SK-N-SH (cell line): ENCODE measurements around the gene SLC10A2. TPM values are rescaled to one million over a fixed set of nuclear protein-coding genes. Genes with fewer than 3 reads are reported as not detected.

ENCODE experiments used
- CTCF ChIA-PET: fragments of 300-600, 350-600 bp; formaldehyde crosslinking; extraction: SDS; loops from one replicate; lab custom pipeline; 2021; lab: Yijun Ruan, JAX
- POLR2A ChIA-PET: fragments of 350-600 bp; sonication (Branson Sonifier 250); formaldehyde crosslinking; extraction: SDS; loops from one replicate; lab custom pipeline; 2020; ENCODE audit warnings: antibody characterized with exemption, inconsistent platforms; lab: Yijun Ruan, JAX
- DNase-seq: peaks from one replicate; pipeline ENCODE4 v3.0.0; 2012
- H2AFZ ChIP-seq: fragments of 200-600 bp; sonication (generic); 2 replicates; pipeline ENCODE4 v1.8.1; 2016; ENCODE audit warnings: antibody characterized with exemption, mild to moderate bottlenecking, low read depth
- H3F3A ChIP-seq: fragments of 200-600 bp; sonication (generic); replicated peaks from 2 replicates; pipeline ENCODE3; 2016; ENCODE audit warnings: antibody characterized with exemption, mild to moderate bottlenecking; ENCODE audit not compliant: insufficient read depth
- H3K27ac ChIP-seq, 2 experiments: fragments of 200-500 bp in 1 of 2; fragments of 200-600 bp in 1 of 2; sonication (Bioruptor generic) in 1 of 2; sonication (generic), shearing (Covaris generic) in 1 of 2; 2 replicates each; pipeline versions ENCODE4 v1.5.1 to v1.6.1; 2014 to 2016; ENCODE audit warnings: low read depth in 2 of 2, inconsistent platforms in 1 of 2, low read length in 1 of 2, mild to moderate bottlenecking in 1 of 2, mixed read lengths in 1 of 2
- H3K27me3 ChIP-seq: fragments of 200-600 bp; sonication (generic), shearing (Covaris generic); 2 replicates; pipeline ENCODE4 v1.6.1; 2016; ENCODE audit warnings: mixed run types; ENCODE audit not compliant: insufficient read depth
- H3K36me3 ChIP-seq, 2 experiments: fragments of 200-500 bp in 1 of 2; fragments of 200-600 bp in 1 of 2; sonication (Bioruptor generic) in 1 of 2; sonication (generic) in 1 of 2; replicated peaks in 1 of 2; 2 replicates each; pipeline versions ENCODE3 to v1.5.1; 2014 to 2016; ENCODE audit warnings: low read length in 1 of 2, mild to moderate bottlenecking in 1 of 2; ENCODE audit not compliant: insufficient read depth in 2 of 2, control insufficient read depth in 1 of 2
- H3K4me1 ChIP-seq, 2 experiments: fragments of 200-500 bp in 1 of 2; fragments of 200-600 bp in 1 of 2; sonication (Bioruptor generic) in 1 of 2; sonication (generic), shearing (Covaris generic) in 1 of 2; 2 replicates each; pipeline versions ENCODE4 v1.5.1 to v1.6.1; 2014 to 2016; ENCODE audit warnings: low read depth in 1 of 2, low read length in 1 of 2, mixed run types in 1 of 2; ENCODE audit not compliant: insufficient read depth in 2 of 2, control insufficient read depth in 1 of 2
- H3K4me2 ChIP-seq: fragments of 200-600 bp; sonication (generic), shearing (Covaris generic); 2 replicates; pipeline ENCODE4 v1.6.1; 2017; ENCODE audit warnings: mixed run types
- H3K4me3 ChIP-seq, 2 experiments: fragments of 200-500 bp in 1 of 2; fragments of 200-600 bp in 1 of 2; sonication (Bioruptor generic) in 1 of 2; sonication (generic), shearing (Covaris generic) in 1 of 2; 2 replicates each; pipeline versions ENCODE4 v1.5.1 to v1.8.1; 2014 to 2016; ENCODE audit warnings: low read depth in 2 of 2, inconsistent platforms in 1 of 2, low read length in 1 of 2, mild to moderate bottlenecking in 1 of 2, mixed read lengths in 1 of 2, moderate library complexity in 1 of 2
- H3K79me2 ChIP-seq: fragments of 200-600 bp; sonication (generic); 2 replicates; pipeline ENCODE4 v1.8.1; 2017; ENCODE audit warnings: mild to moderate bottlenecking; ENCODE audit not compliant: insufficient read depth
- H3K9ac ChIP-seq: fragments of 200-600 bp; sonication (generic); 2 replicates; pipeline ENCODE4 v1.6.1; 2017; ENCODE audit warnings: mixed run types
- H3K9me2 ChIP-seq: fragments of 200-600 bp; sonication (generic); 2 replicates; pipeline ENCODE4 v1.6.1; 2017; ENCODE audit warnings: mixed run types
- H3K9me3 ChIP-seq: fragments of 200-600 bp; sonication (generic); 2 replicates; pipeline ENCODE4 v1.6.1; 2017; ENCODE audit warnings: mixed run types, mild to moderate bottlenecking, moderate library complexity
- H4K20me1 ChIP-seq: fragments of 200-600 bp; sonication (generic); 2 replicates; pipeline ENCODE4 v1.6.1; 2017; ENCODE audit warnings: mild to moderate bottlenecking, mixed run types; ENCODE audit not compliant: insufficient read depth
- CHD2 ChIP-seq: fragments of 150-350 bp; IDR thresholded peaks from 2 replicates; pipeline ENCODE4 v1.6.1; 2018; ENCODE audit warnings: low read length; ENCODE audit not compliant: partially characterized antibody
- FOSL2 ChIP-seq: IDR thresholded peaks from 2 replicates; pipeline ENCODE4 v1.4.0; 2012; ENCODE audit warnings: low read depth, mild to moderate bottlenecking, moderate library complexity, borderline replicate concordance
- IRF3 ChIP-seq: fragments of 150-350 bp; IDR thresholded peaks from 2 replicates; pipeline ENCODE4 v1.6.1; 2016; ENCODE audit warnings: mild to moderate bottlenecking, low read depth, low read length
- JUND ChIP-seq: IDR thresholded peaks from 2 replicates; pipeline ENCODE4 v1.4.0; 2012
- MAX ChIP-seq: IDR thresholded peaks from 2 replicates; pipeline ENCODE4 v1.4.0; 2012; ENCODE audit warnings: low read depth
- MEF2A ChIP-seq: IDR thresholded peaks from 2 replicates; pipeline ENCODE4 v1.4.0; 2012; ENCODE audit warnings: low read depth, borderline replicate concordance
- MXI1 ChIP-seq: IDR thresholded peaks from 2 replicates; pipeline ENCODE4 v1.6.1; 2012; ENCODE audit warnings: mild to moderate bottlenecking, low read depth, low read length, improper control_type of control experiment
- NRF1 ChIP-seq: IDR thresholded peaks from 2 replicates; pipeline ENCODE4 v1.6.1; 2012; ENCODE audit warnings: low read depth, mild to moderate bottlenecking, low read length
- RCOR1 ChIP-seq: fragments of 150-350 bp; IDR thresholded peaks from 2 replicates; pipeline ENCODE4 v1.6.1; 2017; ENCODE audit warnings: antibody characterized with exemption, low read length
- USF1 ChIP-seq: IDR thresholded peaks from 2 replicates; pipeline ENCODE4 v1.4.0; 2012; ENCODE audit warnings: low read depth, borderline replicate concordance
- ZBTB33 ChIP-seq: IDR thresholded peaks from 2 replicates; pipeline ENCODE4 v1.4.0; 2012; ENCODE audit warnings: low read depth, borderline replicate concordance
- WGBS: methylation state at CpG from one replicate; pipeline ENCODE4 v1.1.6; 2017; ENCODE audit warnings: low lambda C conversion rate; 5-methylcytosine and 5-hydroxymethylcytosine counted together
- polyA plus RNA-seq, 3 experiments: library from polyadenylated mRNA; depleted of rRNA; stranded (reverse); fragments of >200 nt; gene quantifications; 2 replicates each; pipeline ENCODE4 v1.2.3, GENCODE V29; 2012

Gene SLC10A2
- polyA plus RNA-seq, 1 of the 3 experiments (the other 2 are of a cell fraction), result not detected

GRCh38 chr13:103099722-103100293 lies 33.6 kb upstream of the SLC10A2 start (continued):
- TF ChIP-seq USF1 (no peak), CHD2 (no peak), IRF3 (no peak), JUND (no peak), NRF1 (no peak), ZBTB33 (no peak), MXI1 (no peak), RCOR1 (no peak), MEF2A (no peak), FOSL2 (no peak)

- CTCF ChIA-PET, result interaction anchor here (0.5 kb wide), 1 partner anchor 1958 kb away, joined by 3 read pairs; no protein-coding TSS in a partner anchor
- Histone ChIP-seq H3K79me2 (no peaks in the 10 kb centered on the region), H2AFZ (no peak overlapping the region), H3K27me3 (no peaks in the 10 kb centered on the region), H3K9me2 (no peaks in the 10 kb centered on the region), H3K4me3 (no peak overlapping the region), H3K9ac (no peak overlapping the region), H3F3A (no peaks in the 10 kb centered on the region), H4K20me1 (no peaks in the 10 kb centered on the region), H3K4me2 (no peak overlapping the region)
- TF ChIP-seq CHD2, result no peak
- TF ChIP-seq MAX, result no peak
- TF ChIP-seq, all 33 proteins: peak for 0
- DNase-seq, result no peak
- POLR2A ChIA-PET, result no interaction called here
- Histone ChIP-seq H3K9me3 (no peaks in the 10 kb centered on the region), H3K4me1 (peaks cover 0 to 5% of the 10 kb centered on the region in 2 experiments; a peak in 1 of 4 replicates), H3K36me3 (no peaks in the 10 kb centered on the region), H3K27ac (no peak overlapping the region)
- WGBS, result 64% methylated on average over 3 of the region's 3 CpGs
Observed at GRCh38 chr13:103098535-103098934, 32.3 kb upstream of the SLC10A2 start.
